GM12878 (cell line): ENCODE measurements around the gene ATP5F1D. TPM values are rescaled to one million over a fixed set of nuclear protein-coding genes. Genes with fewer than 3 reads are reported as not detected.

Experiments used
- ATAC-seq: fragments of 200-7000 bp; cut with Tn5 transposase; 3 replicates; pipeline ENCODE4 v1.9.1; 2020; ENCODE audit warnings: mild to moderate bottlenecking, moderate library complexity
- BruUV-seq: library from RNA; stranded (reverse); fragments of 400-500 nt; replicated peaks from 2 replicates; lab custom pipeline; 2021; lab: Mats Ljungman, UMichigan
- CTCF ChIA-PET: fragments of 300-600 bp; sonication (Branson Sonifier 250); formaldehyde crosslinking; extraction: SDS; loops from one replicate; lab custom pipeline; 2021; ENCODE audit warnings: inconsistent platforms; lab: Yijun Ruan, JAX
- POLR2A ChIA-PET: fragments of 350-600 bp; formaldehyde crosslinking; extraction: SDS; loops from one replicate; lab custom pipeline; 2021; ENCODE audit warnings: inconsistent platforms; lab: Charles Lee
- RAD21 ChIA-PET: fragments of 300-600 bp; sonication (Branson Sonifier 250); formaldehyde crosslinking; loops from one replicate; lab custom pipeline; 2023; ENCODE audit warnings: antibody characterized with exemption; ENCODE audit not compliant: unreplicated experiment; lab: Charles Lee
- SMC1A ChIA-PET: fragments of 300-600 bp; sonication (Branson Sonifier 250); formaldehyde crosslinking; loops from one replicate; lab custom pipeline; 2023; ENCODE audit not compliant: unreplicated experiment, uncharacterized antibody; lab: Charles Lee
- DNase-seq: peaks from one replicate; pipeline ENCODE4 v3.0.0-alpha.2; 2011; ENCODE audit warnings: low read depth, low spot score
- FAIRE-seq: peaks from 3 replicates; lab custom pipeline; 2011; peaks lifted over from hg19 to GRCh38; lab: Jason Lieb, UNC
- H2AFZ ChIP-seq: 2 replicates; pipeline ENCODE4 v1.6.0; 2011; ENCODE audit warnings: low read depth, low read length, control low read depth; ENCODE audit not compliant: control insufficient read depth
- H3K27ac ChIP-seq: 2 replicates; pipeline ENCODE4 v1.5.1; 2011; ENCODE audit warnings: control low read depth; ENCODE audit not compliant: control insufficient read depth, insufficient read depth
- H3K27me3 ChIP-seq, 2 experiments: replicated peaks in 1 of 2; 2 replicates each; pipeline versions ENCODE4 v1.6.0 to v1.6.1; 2011; ENCODE audit warnings: low read length in 1 of 2; ENCODE audit not compliant: control insufficient read depth in 2 of 2, insufficient read depth in 2 of 2
- H3K36me3 ChIP-seq, 2 experiments: 2 replicates each; pipeline ENCODE4 v1.5.1; 2011; ENCODE audit warnings: low read length in 1 of 2; ENCODE audit not compliant: control insufficient read depth in 2 of 2, insufficient read depth in 2 of 2
- H3K4me1 ChIP-seq: 2 replicates; pipeline ENCODE4 v1.6.1; 2011; ENCODE audit warnings: mild to moderate bottlenecking, low read length, moderate library complexity, mixed read lengths; ENCODE audit not compliant: control insufficient read depth, insufficient read depth
- H3K4me2 ChIP-seq: 2 replicates; pipeline ENCODE4 v1.6.0; 2011; ENCODE audit warnings: control low read depth; ENCODE audit not compliant: control insufficient read depth, insufficient read depth
- H3K4me3 ChIP-seq: fragments of 200-600 bp; sonication (generic); 2 replicates; pipeline ENCODE4 v1.5.1; 2016
- H3K79me2 ChIP-seq: 2 replicates; pipeline ENCODE4 v1.6.0; 2011; ENCODE audit warnings: low read length; ENCODE audit not compliant: control insufficient read depth, insufficient read depth
- H3K9ac ChIP-seq: 2 replicates; pipeline ENCODE4 v1.8.0; 2011; ENCODE audit warnings: low read length, control low read depth, mixed read lengths; ENCODE audit not compliant: control insufficient read depth, insufficient read depth
- H3K9me3 ChIP-seq: replicated peaks from 3 replicates; pipeline ENCODE4 v1.5.1; 2011; ENCODE audit warnings: mild to moderate bottlenecking, low read length; ENCODE audit not compliant: control insufficient read depth, insufficient read depth
- H4K20me1 ChIP-seq: 2 replicates; pipeline ENCODE4 v1.6.0; 2011; ENCODE audit not compliant: control insufficient read depth, insufficient read depth
- CBX5 ChIP-seq: sonication (generic); IDR thresholded peaks from 2 replicates; pipeline ENCODE4 v1.6.1; 2016; ENCODE audit warnings: low read depth, moderate library complexity, mild to moderate bottlenecking, inconsistent platforms
- CTCF ChIP-seq, 3 experiments: IDR thresholded peaks in 2 of 3; conservative IDR thresholded peaks in 1 of 3; 2 replicates each; pipeline ENCODE4 v1.5.1; 2011; ENCODE audit warnings: low read depth in 3 of 3, low read length in 3 of 3, mild to moderate bottlenecking in 3 of 3, control low read depth in 2 of 3, moderate library complexity in 2 of 3, inconsistent platforms in 1 of 3, mixed read lengths in 1 of 3; ENCODE audit not compliant: control insufficient read depth in 2 of 3, insufficient read depth in 1 of 3; ENCODE audit errors: extremely low read depth in 1 of 3
- CUX1 ChIP-seq: IDR thresholded peaks from 2 replicates; pipeline ENCODE4 v1.6.1; 2012; ENCODE audit warnings: improper control_type of control experiment, low read depth, low read length; ENCODE audit not compliant: insufficient replicate concordance
- DPF2 ChIP-seq: fragments of 450-650 bp; IDR thresholded peaks from 2 replicates; pipeline ENCODE4 v1.6.1; 2017; ENCODE audit warnings: mild to moderate bottlenecking
- E2F8 ChIP-seq: fragments of 450-650 bp; IDR thresholded peaks from 2 replicates; pipeline ENCODE4 v1.6.1; 2018; ENCODE audit warnings: mild to moderate bottlenecking, low read depth, moderate library complexity; ENCODE audit not compliant: partially characterized antibody
- EED ChIP-seq: sonication (generic); IDR thresholded peaks from 2 replicates; pipeline ENCODE4 v1.6.1; 2016; ENCODE audit warnings: antibody characterized with exemption, low read depth
- JUND ChIP-seq: IDR thresholded peaks from 2 replicates; pipeline ENCODE4 v1.6.1; 2012; ENCODE audit warnings: low read depth, mild to moderate bottlenecking, low read length, improper control_type of control experiment, moderate library complexity
- MEF2B ChIP-seq: fragments of 450-650 bp; IDR thresholded peaks from 2 replicates; pipeline ENCODE4 v1.6.1; 2018; ENCODE audit warnings: mild to moderate bottlenecking, moderate library complexity; ENCODE audit not compliant: partially characterized antibody, poor library complexity, severe bottlenecking
- PAX8 ChIP-seq: fragments of 450-650 bp; IDR thresholded peaks from 2 replicates; pipeline ENCODE4 v1.6.1; 2017; ENCODE audit warnings: mild to moderate bottlenecking, moderate library complexity
- TCF3 ChIP-seq: IDR thresholded peaks from 2 replicates; pipeline ENCODE4 v1.6.1; 2012; ENCODE audit warnings: low read depth, mild to moderate bottlenecking, low read length, borderline replicate concordance; ENCODE audit not compliant: insufficient read depth
- ZBED1 ChIP-seq: IDR thresholded peaks from 2 replicates; pipeline ENCODE4 v1.6.1; 2016; ENCODE audit warnings: borderline replicate concordance
- ZSCAN29 ChIP-seq: fragments of 450-650 bp; IDR thresholded peaks from 2 replicates; pipeline ENCODE4 v1.6.1; 2017; ENCODE audit warnings: mild to moderate bottlenecking, moderate library complexity
- WGBS: methylation state at CpG from one replicate; pipeline ENCODE4 v1.1.6; 2016; ENCODE audit warnings: low lambda C conversion rate; ENCODE audit not compliant: insufficient replicate concordance, insufficient coverage; ENCODE audit errors: missing lambda C conversion rate; 5-methylcytosine and 5-hydroxymethylcytosine counted together
- in situ Hi-C: fragments of 300-500 bp; cut with MboI; formaldehyde crosslinking; loops from 9 replicates; pipeline ENCODE4 v1.14.3; 2018; ENCODE audit warnings: mixed read lengths
- intact Hi-C: fragments of 100-400 bp; cut with micrococcal nuclease; formaldehyde crosslinking; loops from one replicate; pipeline ENCODE4 v1.14.2; 2022; ENCODE audit not compliant: unreplicated experiment
- polyA plus RNA-seq, 11 experiments: library from polyadenylated mRNA; depleted of rRNA in 4 of 11; unstranded in 6 of 11; stranded (reverse) in 5 of 11; fragments of >200 nt; fragmentation: Nextera tagmentation in 4 of 11; fragmentation: Illumina TruSeq in 1 of 11; extraction: Ambion mirVana in 4 of 11; extraction: Trizol in 1 of 11; gene quantifications; 1 replicate in 1 of 11; 2 replicates in 10 of 11; pipeline versions ENCODE4 v1.2.1 to v1.2.3, GENCODE V29; 2011 to 2016; ENCODE audit warnings: inconsistent platforms in 2 of 11, missing spikeins in 2 of 11, low read depth in 1 of 11
- total RNA-seq, 4 experiments: library from RNA; depleted of rRNA in 3 of 4; stranded (reverse); fragments of >200 nt in 3 of 4; fragmentation: Illumina TruSeq in 1 of 4; extraction: Trizol in 1 of 4; gene quantifications; 2 replicates each; pipeline versions ENCODE4 v1.2.1 to v1.2.3, GENCODE V29; 2013 to 2021

Gene ATP5F1D
- total and polyA plus RNA-seq, 10 of the 15 experiments (the other 5 are each of a cell fraction or from before 2014, with no cell fraction given): 7.2 to 357 (median 49.5) TPM

GRCh38 chr19:1235625-1236538 lies 5.7 kb upstream of the ATP5F1D start:
- Histone ChIP-seq H2AFZ (no peak overlapping the region), H3K4me2 (no peak overlapping the region), H3K9me3 (no peaks in the 10 kb centered on the region; the same call in 2 of the 3 replicates), H3K27ac (no peak overlapping the region), H3K9ac (no peak overlapping the region), H3K36me3 (no peaks in the 10 kb centered on the region), H3K79me2 (no peaks in the 10 kb centered on the region), H4K20me1 (no peaks in the 10 kb centered on the region), H3K4me3 (no peak overlapping the region), H3K27me3 (peaks cover 0 to 10% of the 10 kb centered on the region in 2 experiments; a peak in 3 of 4 replicates), H3K4me1 (peaks cover 3% of the 10 kb centered on the region; the same call in 1 of the 2 replicates)
- 61% methylated on average over 37 of the region's 39 CpGs for WGBS
- POLR2A ChIA-PET: no interaction called here
- no peak for ATAC-seq
- in situ Hi-C loops (no loop called here), intact Hi-C loops (no loop called here)
- no peak for FAIRE-seq
- no peak for DNase-seq
- SMC1A ChIA-PET: no interaction called here
- RAD21 ChIA-PET: no interaction called here
- BruUV-seq: no TSS peak
- CTCF ChIA-PET: no interaction called here
- TF ChIP-seq CTCF (IDR thresholded peaks at IDR 0.05 in 2 of 3, conservative IDR thresholded peaks at IDR 0.05 in 1 of 3; ENCODE audit: control insufficient read depth in 2 of 3, extremely low read depth in 1 of 3, insufficient read depth in 1 of 3, low read depth in 3 of 3, low read length in 3 of 3) (no peak), E2F8 (no peak), DPF2 (no peak), TCF3 (no peak), EED (no peak), CBX5 (no peak), MEF2B (no peak), CUX1 (no peak), ZBED1 (no peak), JUND (no peak), PAX8 (no peak), ZSCAN29 (no peak)
